ENCODE results near the gene MTUS2.
"Not testable (repeated sequence)": the region's sequence is repeated elsewhere in the genome, so short reads cannot be mapped to it uniquely, and the experiment has no call there.

Gene MTUS2

DNA sequence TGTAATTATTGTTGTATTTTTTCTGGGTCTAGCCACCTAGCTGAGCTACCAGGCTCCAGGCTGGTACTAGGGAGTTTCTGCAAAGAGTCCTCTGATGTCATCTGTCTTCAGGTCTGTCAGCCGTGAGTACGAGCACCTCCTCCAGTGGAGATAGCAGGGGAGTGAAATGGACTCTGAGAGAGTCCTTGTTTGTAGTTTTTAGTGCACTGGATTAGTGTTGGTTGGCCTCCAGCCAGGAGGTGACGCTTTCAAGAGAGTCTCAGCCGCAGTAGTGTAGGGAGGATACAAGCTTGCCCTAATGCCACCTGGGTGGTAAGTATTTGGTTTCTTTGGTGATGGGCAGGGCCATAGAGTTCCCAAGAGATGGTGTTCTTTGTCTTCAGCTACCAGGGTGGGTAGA lies 390.5 kb downstream of the MTUS2 start:
- no peak for DNase-seq (ENCODE audit: low read depth, low spot score)
- Histone ChIP-seq H3K9ac (ENCODE audit: insufficient read length, low read depth) (no peak overlapping the region), H3K4me1 (ENCODE audit: insufficient read depth, insufficient read length) (no peaks in the 10 kb centered on the region), H3K9me3 (ENCODE audit: insufficient read depth, low read length) (no peaks in the 10 kb centered on the region), H3K27me3 (ENCODE audit: insufficient read depth, insufficient read length) (no peaks in the 10 kb centered on the region), H3K36me3 (ENCODE audit: insufficient read depth, insufficient read length, low read length) (no peaks in the 10 kb centered on the region), H3K4me3 (ENCODE audit: insufficient read length, low read depth) (no peak overlapping the region)
- TF ChIP-seq YY1 (IDR thresholded peaks at IDR 0.05; ENCODE audit: insufficient read depth, insufficient read length), result no peak
- TF ChIP-seq SUZ12 (IDR thresholded peaks at IDR 0.05; ENCODE audit: extremely low read depth, insufficient read depth, insufficient read length), result no peak
- no peak for TF ChIP-seq ZNF274 (IDR thresholded peaks at IDR 0.05; ENCODE audit: low read depth, low read length)

- H3K4me1 ChIP-seq (ENCODE audit: insufficient read depth, insufficient read length); H3K9me3 ChIP-seq (ENCODE audit: insufficient read depth, low read length); H3K27me3 ChIP-seq (ENCODE audit: insufficient read depth, insufficient read length); H3K4me3 ChIP-seq (ENCODE audit: insufficient read length, low read depth); H3K9ac ChIP-seq (ENCODE audit: insufficient read length, low read depth); H3K36me3 ChIP-seq (ENCODE audit: insufficient read depth, insufficient read length, low read length); DNase-seq (ENCODE audit: low read depth, low spot score): not testable (repeated sequence)
Observed at GRCh38 chr13:29211162-29211561, 391.0 kb downstream of the MTUS2 start.

DNA sequence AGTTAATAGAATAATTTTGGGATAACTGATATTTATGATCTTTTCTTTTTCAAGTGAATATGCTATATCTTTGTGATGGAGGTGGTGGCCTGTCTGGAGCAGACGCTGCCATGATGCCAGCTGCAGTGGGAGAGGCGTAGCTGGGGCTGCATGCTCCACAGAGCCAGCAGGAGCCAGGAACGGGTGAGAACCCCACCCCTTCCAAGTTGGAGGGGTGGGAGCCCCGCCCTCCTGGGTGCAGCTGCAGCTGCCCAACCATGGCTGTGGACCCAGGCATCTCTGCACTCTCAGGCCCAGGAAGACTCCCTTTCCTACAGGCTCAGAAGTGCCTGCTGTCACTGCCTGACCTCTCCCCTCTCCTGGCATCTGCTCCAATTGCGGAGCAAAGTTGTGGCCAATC lies 402.3 kb downstream of the MTUS2 start:
- DNase-seq (ENCODE audit: low read depth, low spot score), result no peak
- Histone ChIP-seq H3K36me3 (ENCODE audit: insufficient read depth, insufficient read length, low read length) (no peaks in the 10 kb centered on the region), H3K4me1 (ENCODE audit: insufficient read depth, insufficient read length) (no peaks in the 10 kb centered on the region), H3K4me3 (ENCODE audit: insufficient read length, low read depth) (no peak overlapping the region), H3K27me3 (ENCODE audit: insufficient read depth, insufficient read length) (no peaks in the 10 kb centered on the region), H3K9ac (ENCODE audit: insufficient read length, low read depth) (no peak overlapping the region), H3K9me3 (ENCODE audit: insufficient read depth, low read length) (peaks cover 19% of the 10 kb centered on the region; the same call in 1 of the 2 replicates)
- no peak for TF ChIP-seq SUZ12 (IDR thresholded peaks at IDR 0.05; ENCODE audit: extremely low read depth, insufficient read depth, insufficient read length)
- TF ChIP-seq YY1 (IDR thresholded peaks at IDR 0.05; ENCODE audit: insufficient read depth, insufficient read length), result no peak
- no peak for TF ChIP-seq ZNF274 (IDR thresholded peaks at IDR 0.05; ENCODE audit: low read depth, low read length)

DNA sequence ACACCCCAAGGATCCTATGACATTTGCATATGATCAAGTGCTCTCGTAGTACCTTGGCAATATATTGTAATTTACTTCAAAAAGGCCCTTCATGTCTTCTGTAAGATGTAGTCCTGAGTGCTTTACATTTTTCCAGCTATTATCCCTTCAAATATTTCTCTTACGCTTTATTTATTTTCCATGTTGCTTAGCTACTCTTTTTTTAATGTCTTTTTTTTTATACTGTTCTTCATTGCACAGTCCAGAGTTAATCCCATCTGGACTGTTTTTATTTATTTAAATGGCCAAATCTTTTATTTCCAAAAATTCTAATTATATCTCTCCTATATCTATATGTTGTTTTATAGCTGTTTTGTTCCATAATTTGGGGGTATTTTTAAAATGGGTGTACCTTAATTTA lies 404.1 kb downstream of the MTUS2 start:
- no peak overlapping the region for H3K9ac ChIP-seq (ENCODE audit: insufficient read length, low read depth)
- peaks cover 19% of the 10 kb centered on the region; the same call in 1 of the 2 replicates for H3K9me3 ChIP-seq (ENCODE audit: insufficient read depth, low read length)
- no peak for DNase-seq (ENCODE audit: low read depth, low spot score)

DNA sequence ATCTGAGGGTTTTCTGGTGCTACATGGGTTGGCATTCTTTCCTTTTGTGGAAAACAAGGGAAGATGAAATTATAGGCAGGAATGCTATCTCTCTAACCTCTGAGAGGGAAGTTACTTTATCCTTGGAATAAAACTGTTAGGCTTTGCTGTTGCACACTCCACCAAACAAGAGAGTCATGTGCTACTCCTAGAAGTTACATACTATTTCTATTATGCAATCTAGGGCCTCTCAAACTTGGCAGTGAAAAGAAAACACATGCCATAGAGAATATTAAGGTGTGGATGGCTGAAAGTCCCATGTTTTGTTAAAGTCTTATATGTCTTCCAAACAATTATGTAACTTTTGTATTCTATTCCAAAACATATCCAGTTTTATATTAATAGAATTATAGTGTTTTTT lies 407.4 kb downstream of the MTUS2 start:
- no peaks in the 10 kb centered on the region for H3K36me3 ChIP-seq (ENCODE audit: insufficient read depth, insufficient read length, low read length)
- TF ChIP-seq ZNF274 (IDR thresholded peaks at IDR 0.05; ENCODE audit: low read depth, low read length) (no peak), SUZ12 (IDR thresholded peaks at IDR 0.05; ENCODE audit: extremely low read depth, insufficient read depth, insufficient read length) (no peak), YY1 (IDR thresholded peaks at IDR 0.05; ENCODE audit: insufficient read depth, insufficient read length) (no peak)
- H3K27me3 ChIP-seq (ENCODE audit: insufficient read depth, insufficient read length), result no peaks in the 10 kb centered on the region
- H3K9ac ChIP-seq (ENCODE audit: insufficient read length, low read depth), result no peak overlapping the region
- H3K4me1 ChIP-seq (ENCODE audit: insufficient read depth, insufficient read length), result no peaks in the 10 kb centered on the region
- peaks cover 16% of the 10 kb centered on the region; the same call in 1 of the 2 replicates for H3K9me3 ChIP-seq (ENCODE audit: insufficient read depth, low read length)
- no peak for DNase-seq (ENCODE audit: low read depth, low spot score)
- H3K4me3 ChIP-seq (ENCODE audit: insufficient read length, low read depth), result no peak overlapping the region

More for the DNA sequence above, 404.1 kb downstream of the MTUS2 start:
- H3K27me3 ChIP-seq (ENCODE audit: insufficient read depth, insufficient read length), result no peaks in the 10 kb centered on the region
- no peaks in the 10 kb centered on the region for H3K4me1 ChIP-seq (ENCODE audit: insufficient read depth, insufficient read length)
- H3K36me3 ChIP-seq (ENCODE audit: insufficient read depth, insufficient read length, low read length), result no peaks in the 10 kb centered on the region
- H3K4me3 ChIP-seq (ENCODE audit: insufficient read length, low read depth), result no peak overlapping the region
- TF ChIP-seq ZNF274 (IDR thresholded peaks at IDR 0.05; ENCODE audit: low read depth, low read length), result no peak
- no peak for TF ChIP-seq YY1 (IDR thresholded peaks at IDR 0.05; ENCODE audit: insufficient read depth, insufficient read length)
- TF ChIP-seq SUZ12 (IDR thresholded peaks at IDR 0.05; ENCODE audit: extremely low read depth, insufficient read depth, insufficient read length), result no peak

DNA sequence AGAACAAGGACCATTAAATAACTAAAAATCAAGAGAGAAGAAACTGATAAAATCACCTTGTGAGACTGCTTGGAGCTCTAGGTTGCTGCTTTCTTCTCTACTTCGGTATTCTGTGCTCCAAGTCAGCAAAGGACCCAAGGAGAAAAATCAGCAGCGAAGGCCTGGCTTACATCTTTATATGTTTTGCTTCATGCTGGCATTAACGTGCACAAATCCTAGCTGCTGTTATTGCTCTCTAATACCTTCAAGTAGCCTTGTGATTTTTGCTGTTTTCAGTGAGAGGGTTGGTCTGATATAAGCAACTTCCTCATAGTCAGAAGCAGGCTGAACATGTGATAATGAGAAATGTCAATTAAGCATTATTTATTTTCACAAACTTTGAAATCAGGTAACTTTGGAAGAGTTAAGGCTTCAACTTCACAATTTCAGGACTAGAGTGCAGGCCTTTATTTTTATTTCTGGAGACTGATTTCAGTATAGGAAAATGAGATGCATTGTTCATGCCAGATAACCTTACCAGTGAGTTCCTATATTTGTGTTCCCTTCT lies 410.2 kb downstream of the MTUS2 start:
- H3K9ac ChIP-seq (ENCODE audit: insufficient read length, low read depth), result no peak overlapping the region
- DNase-seq (ENCODE audit: low read depth, low spot score), result no peak
- no peaks in the 10 kb centered on the region for H3K27me3 ChIP-seq (ENCODE audit: insufficient read depth, insufficient read length)
- H3K36me3 ChIP-seq (ENCODE audit: insufficient read depth, insufficient read length, low read length), result no peaks in the 10 kb centered on the region
- TF ChIP-seq YY1 (IDR thresholded peaks at IDR 0.05; ENCODE audit: insufficient read depth, insufficient read length), result no peak
- no peak for TF ChIP-seq SUZ12 (IDR thresholded peaks at IDR 0.05; ENCODE audit: extremely low read depth, insufficient read depth, insufficient read length)
- no peak for TF ChIP-seq ZNF274 (IDR thresholded peaks at IDR 0.05; ENCODE audit: low read depth, low read length)
- no peaks in the 10 kb centered on the region for H3K9me3 ChIP-seq (ENCODE audit: insufficient read depth, low read length)
- H3K4me3 ChIP-seq (ENCODE audit: insufficient read length, low read depth), result no peak overlapping the region
- no peaks in the 10 kb centered on the region for H3K4me1 ChIP-seq (ENCODE audit: insufficient read depth, insufficient read length)

- Histone ChIP-seq H3K9ac (ENCODE audit: insufficient read length, low read depth) (no peak overlapping the region), H3K27me3 (ENCODE audit: insufficient read depth, insufficient read length) (no peaks in the 10 kb centered on the region), H3K4me1 (ENCODE audit: insufficient read depth, insufficient read length) (no peaks in the 10 kb centered on the region), H3K9me3 (ENCODE audit: insufficient read depth, low read length) (no peaks in the 10 kb centered on the region), H3K36me3 (ENCODE audit: insufficient read depth, insufficient read length, low read length) (no peaks in the 10 kb centered on the region), H3K4me3 (ENCODE audit: insufficient read length, low read depth) (no peak overlapping the region)
- no peak for DNase-seq (ENCODE audit: low read depth, low spot score)
- no peak for TF ChIP-seq ZNF274 (IDR thresholded peaks at IDR 0.05; ENCODE audit: low read depth, low read length)
- no peak for TF ChIP-seq YY1 (IDR thresholded peaks at IDR 0.05; ENCODE audit: insufficient read depth, insufficient read length)
- TF ChIP-seq SUZ12 (IDR thresholded peaks at IDR 0.05; ENCODE audit: extremely low read depth, insufficient read depth, insufficient read length), result no peak
Observed at GRCh38 chr13:29239653-29240525, 419.8 kb downstream of the MTUS2 start.
